ENCODE data around the gene EPB41L5.

DNA sequence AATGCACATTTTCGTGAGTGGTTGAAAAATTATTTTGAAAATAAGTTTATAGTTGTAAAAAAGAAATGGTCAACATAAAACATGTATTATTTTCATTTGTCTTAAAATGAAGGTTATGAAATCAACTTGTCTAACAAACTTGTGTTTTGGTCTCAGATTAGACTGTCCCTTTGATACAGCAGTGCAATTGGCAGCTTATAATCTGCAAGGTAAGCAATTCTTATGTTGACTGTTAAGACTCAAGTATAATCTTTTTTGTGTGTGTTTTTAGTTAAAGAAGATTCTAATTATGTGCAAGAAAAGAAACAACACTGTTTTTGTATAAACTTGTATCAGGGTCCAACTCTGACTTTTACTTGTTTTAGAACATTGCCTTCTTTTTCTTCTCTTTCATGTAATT is 62.7 kb downstream of the EPB41L5 start:
- TF ChIP-seq, protein P1, sequence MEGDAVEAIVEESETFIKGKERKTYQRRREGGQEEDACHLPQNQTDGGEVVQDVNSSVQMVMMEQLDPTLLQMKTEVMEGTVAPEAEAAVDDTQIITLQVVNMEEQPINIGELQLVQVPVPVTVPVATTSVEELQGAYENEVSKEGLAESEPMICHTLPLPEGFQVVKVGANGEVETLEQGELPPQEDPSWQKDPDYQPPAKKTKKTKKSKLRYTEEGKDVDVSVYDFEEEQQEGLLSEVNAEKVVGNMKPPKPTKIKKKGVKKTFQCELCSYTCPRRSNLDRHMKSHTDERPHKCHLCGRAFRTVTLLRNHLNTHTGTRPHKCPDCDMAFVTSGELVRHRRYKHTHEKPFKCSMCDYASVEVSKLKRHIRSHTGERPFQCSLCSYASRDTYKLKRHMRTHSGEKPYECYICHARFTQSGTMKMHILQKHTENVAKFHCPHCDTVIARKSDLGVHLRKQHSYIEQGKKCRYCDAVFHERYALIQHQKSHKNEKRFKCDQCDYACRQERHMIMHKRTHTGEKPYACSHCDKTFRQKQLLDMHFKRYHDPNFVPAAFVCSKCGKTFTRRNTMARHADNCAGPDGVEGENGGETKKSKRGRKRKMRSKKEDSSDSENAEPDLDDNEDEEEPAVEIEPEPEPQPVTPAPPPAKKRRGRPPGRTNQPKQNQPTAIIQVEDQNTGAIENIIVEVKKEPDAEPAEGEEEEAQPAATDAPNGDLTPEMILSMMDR (IDR thresholded peaks at IDR 0.05): no peak
- TF ChIP-seq ZNF423 (CRISPR knock-in tag; IDR thresholded peaks at IDR 0.05): no peak
- TF ChIP-seq, protein P2, sequence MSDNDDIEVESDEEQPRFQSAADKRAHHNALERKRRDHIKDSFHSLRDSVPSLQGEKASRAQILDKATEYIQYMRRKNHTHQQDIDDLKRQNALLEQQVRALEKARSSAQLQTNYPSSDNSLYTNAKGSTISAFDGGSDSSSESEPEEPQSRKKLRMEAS (CRISPR knock-in tag; IDR thresholded peaks at IDR 0.05): no peak
- TF ChIP-seq, protein P3, sequence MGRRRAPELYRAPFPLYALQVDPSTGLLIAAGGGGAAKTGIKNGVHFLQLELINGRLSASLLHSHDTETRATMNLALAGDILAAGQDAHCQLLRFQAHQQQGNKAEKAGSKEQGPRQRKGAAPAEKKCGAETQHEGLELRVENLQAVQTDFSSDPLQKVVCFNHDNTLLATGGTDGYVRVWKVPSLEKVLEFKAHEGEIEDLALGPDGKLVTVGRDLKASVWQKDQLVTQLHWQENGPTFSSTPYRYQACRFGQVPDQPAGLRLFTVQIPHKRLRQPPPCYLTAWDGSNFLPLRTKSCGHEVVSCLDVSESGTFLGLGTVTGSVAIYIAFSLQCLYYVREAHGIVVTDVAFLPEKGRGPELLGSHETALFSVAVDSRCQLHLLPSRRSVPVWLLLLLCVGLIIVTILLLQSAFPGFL (CRISPR knock-in tag; IDR thresholded peaks at IDR 0.05; ENCODE audit: borderline replicate concordance): no peak
- TF ChIP-seq, protein P4, sequence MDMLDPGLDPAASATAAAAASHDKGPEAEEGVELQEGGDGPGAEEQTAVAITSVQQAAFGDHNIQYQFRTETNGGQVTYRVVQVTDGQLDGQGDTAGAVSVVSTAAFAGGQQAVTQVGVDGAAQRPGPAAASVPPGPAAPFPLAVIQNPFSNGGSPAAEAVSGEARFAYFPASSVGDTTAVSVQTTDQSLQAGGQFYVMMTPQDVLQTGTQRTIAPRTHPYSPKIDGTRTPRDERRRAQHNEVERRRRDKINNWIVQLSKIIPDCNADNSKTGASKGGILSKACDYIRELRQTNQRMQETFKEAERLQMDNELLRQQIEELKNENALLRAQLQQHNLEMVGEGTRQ (CRISPR knock-in tag; IDR thresholded peaks at IDR 0.05): no peak
- no peak for TF ChIP-seq FOXJ3 (CRISPR knock-in tag; IDR thresholded peaks at IDR 0.05; ENCODE audit: borderline replicate concordance)
- no peak for TF ChIP-seq GABPB1 (CRISPR knock-in tag; IDR thresholded peaks at IDR 0.05)
- TF ChIP-seq PRRX2 (CRISPR knock-in tag; IDR thresholded peaks at IDR 0.05): no peak
